HL-60 (cell line): ENCODE measurements around the gene ITPKC.
"Not testable (repeated sequence)": the region's sequence is repeated elsewhere in the genome, so short reads cannot be mapped to it uniquely, and the experiment has no call there.

Experiments
- DNase-seq, 2 experiments: peaks; one replicate each; pipeline ENCODE4 v3.0.0-alpha.2; 2010 to 2020; ENCODE audit warnings: low read depth in 1 of 2, low spot score in 1 of 2
- H3K27ac ChIP-seq: fragments of 250-450 bp; sonication (Bioruptor Pico); replicated peaks from 2 replicates; pipeline ENCODE4 v1.5.1; 2020; ENCODE audit warnings: mild to moderate bottlenecking, moderate library complexity
- H3K27me3 ChIP-seq: fragments of 250-450 bp; sonication (Bioruptor Pico); 2 replicates; pipeline ENCODE4 v1.5.1; 2021; ENCODE audit warnings: mild to moderate bottlenecking, moderate library complexity; ENCODE audit not compliant: insufficient read depth, poor library complexity, severe bottlenecking
- H3K4me3 ChIP-seq: replicated peaks from 2 replicates; pipeline ENCODE4 v1.5.1; 2011; ENCODE audit warnings: mild to moderate bottlenecking, control low read depth, low read length; ENCODE audit not compliant: insufficient read depth
- GABPA ChIP-seq: IDR thresholded peaks from 2 replicates; pipeline ENCODE4 v1.6.1; 2012; ENCODE audit warnings: low read depth
- POLR2AphosphoS5 ChIP-seq: IDR thresholded peaks from 2 replicates; pipeline ENCODE4 v1.6.1; 2012; ENCODE audit warnings: low read depth
- SPI1 ChIP-seq: IDR thresholded peaks from 2 replicates; pipeline ENCODE4 v1.6.1; 2012; ENCODE audit warnings: low read depth, mild to moderate bottlenecking, borderline replicate concordance
- TF ChIP-seq, protein P1 (sequence below): IDR thresholded peaks from 2 replicates; pipeline ENCODE4 v1.6.1; 2012; ENCODE audit warnings: low read depth; ENCODE audit not compliant: insufficient replicate concordance
- TF ChIP-seq, protein P2 (sequence below): IDR thresholded peaks from one replicate; pipeline ENCODE4 v1.5.1; 2011; ENCODE audit warnings: low read length, control low read depth, inconsistent platforms; ENCODE audit not compliant: insufficient read depth

Gene ITPKC

DNA sequence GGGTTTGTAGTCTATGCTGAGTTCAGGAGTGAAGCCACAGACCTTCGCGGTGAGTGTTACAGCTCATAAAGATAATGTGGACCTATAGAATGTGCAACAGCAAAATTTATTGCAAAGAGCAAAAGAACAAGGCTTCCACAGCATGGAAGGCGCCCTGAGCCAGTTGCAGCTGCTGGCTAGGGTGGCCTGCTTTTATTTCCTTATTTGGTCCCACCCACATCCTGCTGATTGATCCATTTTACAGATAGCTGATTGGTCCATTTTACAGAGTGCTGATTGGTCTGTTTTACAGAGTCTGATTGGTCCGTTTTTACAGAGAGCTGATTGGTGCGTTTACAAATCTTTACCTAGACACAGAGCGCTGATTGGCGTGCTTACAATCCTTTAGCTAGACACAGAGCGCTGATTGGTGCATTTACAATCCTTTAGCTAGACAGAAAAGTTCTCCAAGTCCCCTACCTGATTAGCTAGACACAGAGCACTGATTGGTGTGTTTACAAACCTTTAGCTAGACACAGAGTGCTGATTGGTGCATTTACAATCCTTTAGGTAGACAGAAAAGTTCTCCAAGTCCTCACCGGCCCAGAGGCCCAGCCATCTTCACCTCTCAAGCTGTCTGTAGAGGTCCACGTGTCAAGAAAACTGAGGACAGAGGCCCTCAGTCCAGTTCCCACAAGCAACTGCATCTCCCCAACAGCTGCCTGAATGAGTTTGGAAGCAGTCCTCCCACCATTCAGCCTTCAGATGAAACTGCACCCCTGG is 54.4 kb downstream of the ITPKC start:
- H3K27me3 ChIP-seq, H3K4me3 ChIP-seq, H3K27ac ChIP-seq, DNase-seq: not testable (repeated sequence)

DNA sequence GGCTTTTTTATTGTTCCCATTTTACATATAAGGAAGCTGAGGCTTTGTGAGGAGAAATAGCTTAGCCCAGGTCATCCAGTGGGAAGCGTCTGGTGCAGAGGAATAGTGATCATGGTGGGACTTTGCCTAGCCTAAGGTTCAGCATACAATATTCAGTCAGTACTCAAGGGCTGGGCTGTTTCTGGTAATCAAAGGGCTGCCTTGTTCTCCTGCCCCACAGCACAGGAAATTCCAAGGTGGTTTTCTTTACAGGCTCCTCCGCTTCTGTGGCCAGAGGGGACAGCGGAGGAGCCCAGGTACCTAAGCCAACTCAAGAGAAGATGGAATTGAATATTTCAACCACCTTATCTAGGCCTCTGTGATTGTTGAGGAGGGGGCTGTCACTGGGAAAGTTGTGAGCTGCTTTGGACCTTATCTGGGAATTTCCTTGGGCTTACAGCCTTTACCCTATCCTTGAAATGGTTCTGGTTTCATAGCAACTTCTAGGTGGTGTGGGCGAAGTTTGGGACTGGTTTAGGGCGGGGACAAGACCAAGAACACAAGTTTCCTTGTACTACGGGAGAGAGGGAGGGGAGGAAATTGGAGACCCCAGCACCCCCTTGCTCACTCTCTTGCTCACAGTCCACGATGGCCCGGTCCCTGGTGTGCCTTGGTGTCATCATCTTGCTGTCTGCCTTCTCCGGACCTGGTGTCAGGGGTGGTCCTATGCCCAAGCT is 58.2 kb downstream of the ITPKC start, which contains the start of gene MIA:
Gene MIA (plus strand): TSS at position 606 of the 716 bp plus-strand sequence. CDS start 22 bp downstream, at position 628.
- Histone ChIP-seq H3K27ac (no peak within 1 kb of the TSS), H3K4me3 (no peak within 1 kb of the TSS), H3K27me3 (no peaks in the 10 kb centered on the region)
- TF ChIP-seq POLR2AphosphoS5, result no peak
- TF ChIP-seq, protein P1, sequence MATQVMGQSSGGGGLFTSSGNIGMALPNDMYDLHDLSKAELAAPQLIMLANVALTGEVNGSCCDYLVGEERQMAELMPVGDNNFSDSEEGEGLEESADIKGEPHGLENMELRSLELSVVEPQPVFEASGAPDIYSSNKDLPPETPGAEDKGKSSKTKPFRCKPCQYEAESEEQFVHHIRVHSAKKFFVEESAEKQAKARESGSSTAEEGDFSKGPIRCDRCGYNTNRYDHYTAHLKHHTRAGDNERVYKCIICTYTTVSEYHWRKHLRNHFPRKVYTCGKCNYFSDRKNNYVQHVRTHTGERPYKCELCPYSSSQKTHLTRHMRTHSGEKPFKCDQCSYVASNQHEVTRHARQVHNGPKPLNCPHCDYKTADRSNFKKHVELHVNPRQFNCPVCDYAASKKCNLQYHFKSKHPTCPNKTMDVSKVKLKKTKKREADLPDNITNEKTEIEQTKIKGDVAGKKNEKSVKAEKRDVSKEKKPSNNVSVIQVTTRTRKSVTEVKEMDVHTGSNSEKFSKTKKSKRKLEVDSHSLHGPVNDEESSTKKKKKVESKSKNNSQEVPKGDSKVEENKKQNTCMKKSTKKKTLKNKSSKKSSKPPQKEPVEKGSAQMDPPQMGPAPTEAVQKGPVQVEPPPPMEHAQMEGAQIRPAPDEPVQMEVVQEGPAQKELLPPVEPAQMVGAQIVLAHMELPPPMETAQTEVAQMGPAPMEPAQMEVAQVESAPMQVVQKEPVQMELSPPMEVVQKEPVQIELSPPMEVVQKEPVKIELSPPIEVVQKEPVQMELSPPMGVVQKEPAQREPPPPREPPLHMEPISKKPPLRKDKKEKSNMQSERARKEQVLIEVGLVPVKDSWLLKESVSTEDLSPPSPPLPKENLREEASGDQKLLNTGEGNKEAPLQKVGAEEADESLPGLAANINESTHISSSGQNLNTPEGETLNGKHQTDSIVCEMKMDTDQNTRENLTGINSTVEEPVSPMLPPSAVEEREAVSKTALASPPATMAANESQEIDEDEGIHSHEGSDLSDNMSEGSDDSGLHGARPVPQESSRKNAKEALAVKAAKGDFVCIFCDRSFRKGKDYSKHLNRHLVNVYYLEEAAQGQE, result no peak
- no peak for TF ChIP-seq SPI1
- no peak for TF ChIP-seq GABPA
- TF ChIP-seq, protein P2, sequence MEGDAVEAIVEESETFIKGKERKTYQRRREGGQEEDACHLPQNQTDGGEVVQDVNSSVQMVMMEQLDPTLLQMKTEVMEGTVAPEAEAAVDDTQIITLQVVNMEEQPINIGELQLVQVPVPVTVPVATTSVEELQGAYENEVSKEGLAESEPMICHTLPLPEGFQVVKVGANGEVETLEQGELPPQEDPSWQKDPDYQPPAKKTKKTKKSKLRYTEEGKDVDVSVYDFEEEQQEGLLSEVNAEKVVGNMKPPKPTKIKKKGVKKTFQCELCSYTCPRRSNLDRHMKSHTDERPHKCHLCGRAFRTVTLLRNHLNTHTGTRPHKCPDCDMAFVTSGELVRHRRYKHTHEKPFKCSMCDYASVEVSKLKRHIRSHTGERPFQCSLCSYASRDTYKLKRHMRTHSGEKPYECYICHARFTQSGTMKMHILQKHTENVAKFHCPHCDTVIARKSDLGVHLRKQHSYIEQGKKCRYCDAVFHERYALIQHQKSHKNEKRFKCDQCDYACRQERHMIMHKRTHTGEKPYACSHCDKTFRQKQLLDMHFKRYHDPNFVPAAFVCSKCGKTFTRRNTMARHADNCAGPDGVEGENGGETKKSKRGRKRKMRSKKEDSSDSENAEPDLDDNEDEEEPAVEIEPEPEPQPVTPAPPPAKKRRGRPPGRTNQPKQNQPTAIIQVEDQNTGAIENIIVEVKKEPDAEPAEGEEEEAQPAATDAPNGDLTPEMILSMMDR, result no peak
- DNase-seq, result no peak

DNA sequence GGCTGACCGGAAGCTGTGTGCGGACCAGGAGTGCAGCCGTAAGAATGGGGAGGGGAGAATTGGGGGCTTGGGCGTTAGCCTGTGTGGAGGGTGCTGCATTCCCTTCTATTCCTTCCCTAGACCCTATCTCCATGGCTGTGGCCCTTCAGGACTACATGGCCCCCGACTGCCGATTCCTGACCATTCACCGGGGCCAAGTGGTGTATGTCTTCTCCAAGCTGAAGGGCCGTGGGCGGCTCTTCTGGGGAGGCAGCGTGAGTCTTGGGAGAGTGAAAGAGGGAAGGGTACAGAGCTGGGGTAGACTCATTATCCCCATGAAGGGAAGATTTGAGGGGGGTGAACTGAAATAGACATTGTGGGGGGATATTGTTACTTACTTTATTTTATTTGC is 58.7 kb downstream of the ITPKC start:
- Histone ChIP-seq H3K4me3 (no peak overlapping the region), H3K27ac (no peak overlapping the region), H3K27me3 (no peaks in the 10 kb centered on the region)
- no peak for DNase-seq
- TF ChIP-seq, protein P1, result no peak
- TF ChIP-seq, protein P2, result no peak
- TF ChIP-seq POLR2AphosphoS5 (no peak), SPI1 (no peak), GABPA (no peak)

DNA sequence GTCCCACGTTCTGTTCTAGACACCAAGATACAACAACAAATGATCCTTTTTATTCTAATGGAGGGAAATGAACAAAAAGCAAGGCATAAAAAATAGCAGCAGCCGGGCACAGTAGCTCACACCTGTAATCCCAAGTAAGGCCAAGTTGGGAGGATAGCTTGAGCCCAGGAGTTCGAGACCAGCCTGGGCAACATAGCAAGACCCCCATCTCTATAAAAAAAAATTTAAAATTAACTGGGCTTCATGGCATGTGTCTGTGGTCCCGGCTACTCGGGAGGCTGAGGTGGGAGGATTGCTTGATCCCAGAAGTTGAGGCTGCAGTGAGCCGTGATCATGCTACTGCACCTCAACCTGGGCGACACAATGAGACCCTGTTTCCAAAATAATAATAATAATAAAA is 59.5 kb downstream of the ITPKC start:
- TF ChIP-seq GABPA, result no peak
- TF ChIP-seq POLR2AphosphoS5, result no peak
- TF ChIP-seq, protein P2, result no peak
- TF ChIP-seq, protein P1, result no peak
- no peak for TF ChIP-seq SPI1
- DNase-seq, result no peak
- H3K27ac ChIP-seq, result no peak overlapping the region
- H3K4me3 ChIP-seq, result no peak overlapping the region
- no peaks in the 10 kb centered on the region for H3K27me3 ChIP-seq
